Fibroblast of the aortic adventitia (primary cell): ENCODE data around the gene PVALEF. TPM values are rescaled to one million over a fixed set of nuclear protein-coding genes. Genes with fewer than 3 reads are reported as not detected.

Experiments used
- DNase-seq: peaks from one replicate; pipeline ENCODE4 v3.0.0-alpha.2; 2010; ENCODE audit warnings: low read depth
- H3K4me3 ChIP-seq: 2 replicates; pipeline ENCODE4 v1.5.1; 2011; ENCODE audit warnings: low read depth, mild to moderate bottlenecking, control low read depth, low read length, moderate library complexity
- total RNA-seq: library from RNA; depleted of rRNA; stranded (reverse); fragments of >200 nt; gene quantifications from 2 replicates; pipeline ENCODE4 v1.2.3, GENCODE V29; 2012; ENCODE audit warnings: low replicate concordance
- TF ChIP-seq, protein P1 (sequence below): IDR thresholded peaks from 2 replicates; pipeline ENCODE4 v1.5.1; 2011; ENCODE audit warnings: mild to moderate bottlenecking, low read length, control low read depth, inconsistent platforms; ENCODE audit not compliant: insufficient read depth

The PVALEF gene
- total RNA-seq, 1 donor: not detected

DNA sequence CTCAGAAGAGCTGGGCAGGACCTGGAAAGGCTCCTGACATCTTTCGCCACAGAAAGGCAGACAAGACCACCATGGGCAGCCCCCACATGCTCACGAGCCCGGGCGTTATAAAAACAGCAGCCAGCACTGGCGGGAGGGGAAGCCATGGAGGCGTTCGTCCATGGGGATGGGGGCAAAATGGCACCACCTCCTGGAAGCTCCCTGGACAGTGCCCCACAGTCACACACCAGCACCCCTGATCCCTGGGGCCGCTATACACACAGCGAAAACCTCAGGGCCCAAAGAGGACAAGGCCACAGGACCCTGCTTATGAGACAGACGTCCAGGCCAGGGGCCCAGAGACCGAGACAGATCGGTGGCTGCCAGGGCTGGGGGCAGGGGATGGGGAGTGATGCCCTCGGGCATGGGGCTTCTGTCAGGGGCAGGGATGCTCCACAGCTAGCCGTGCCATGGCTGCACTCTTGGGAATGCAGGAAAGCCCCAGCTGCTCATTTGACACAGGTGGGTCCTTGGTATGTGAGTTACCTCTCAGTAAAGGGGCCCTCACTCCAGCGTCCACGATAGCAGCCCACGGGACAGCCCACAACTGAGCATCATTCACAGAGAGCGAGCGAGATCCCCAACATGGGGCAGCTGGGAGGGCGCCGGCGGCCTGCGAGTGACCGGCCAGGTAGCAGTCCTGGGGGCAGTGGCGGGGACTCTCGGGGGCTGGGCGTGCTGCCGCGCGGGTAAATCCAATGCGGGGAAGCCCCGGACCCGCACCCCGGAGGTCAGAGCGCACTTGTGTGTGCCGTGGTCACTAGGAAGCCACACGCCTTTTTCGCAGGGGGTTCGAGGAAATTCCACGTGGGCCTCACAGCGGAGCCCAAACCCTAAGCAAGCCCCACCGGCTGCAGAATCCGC is 6.4 kb upstream of the PVALEF start:
- no peak overlapping the region for H3K4me3 ChIP-seq
- TF ChIP-seq, protein P1, sequence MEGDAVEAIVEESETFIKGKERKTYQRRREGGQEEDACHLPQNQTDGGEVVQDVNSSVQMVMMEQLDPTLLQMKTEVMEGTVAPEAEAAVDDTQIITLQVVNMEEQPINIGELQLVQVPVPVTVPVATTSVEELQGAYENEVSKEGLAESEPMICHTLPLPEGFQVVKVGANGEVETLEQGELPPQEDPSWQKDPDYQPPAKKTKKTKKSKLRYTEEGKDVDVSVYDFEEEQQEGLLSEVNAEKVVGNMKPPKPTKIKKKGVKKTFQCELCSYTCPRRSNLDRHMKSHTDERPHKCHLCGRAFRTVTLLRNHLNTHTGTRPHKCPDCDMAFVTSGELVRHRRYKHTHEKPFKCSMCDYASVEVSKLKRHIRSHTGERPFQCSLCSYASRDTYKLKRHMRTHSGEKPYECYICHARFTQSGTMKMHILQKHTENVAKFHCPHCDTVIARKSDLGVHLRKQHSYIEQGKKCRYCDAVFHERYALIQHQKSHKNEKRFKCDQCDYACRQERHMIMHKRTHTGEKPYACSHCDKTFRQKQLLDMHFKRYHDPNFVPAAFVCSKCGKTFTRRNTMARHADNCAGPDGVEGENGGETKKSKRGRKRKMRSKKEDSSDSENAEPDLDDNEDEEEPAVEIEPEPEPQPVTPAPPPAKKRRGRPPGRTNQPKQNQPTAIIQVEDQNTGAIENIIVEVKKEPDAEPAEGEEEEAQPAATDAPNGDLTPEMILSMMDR: no peak
- no peak for DNase-seq

DNA sequence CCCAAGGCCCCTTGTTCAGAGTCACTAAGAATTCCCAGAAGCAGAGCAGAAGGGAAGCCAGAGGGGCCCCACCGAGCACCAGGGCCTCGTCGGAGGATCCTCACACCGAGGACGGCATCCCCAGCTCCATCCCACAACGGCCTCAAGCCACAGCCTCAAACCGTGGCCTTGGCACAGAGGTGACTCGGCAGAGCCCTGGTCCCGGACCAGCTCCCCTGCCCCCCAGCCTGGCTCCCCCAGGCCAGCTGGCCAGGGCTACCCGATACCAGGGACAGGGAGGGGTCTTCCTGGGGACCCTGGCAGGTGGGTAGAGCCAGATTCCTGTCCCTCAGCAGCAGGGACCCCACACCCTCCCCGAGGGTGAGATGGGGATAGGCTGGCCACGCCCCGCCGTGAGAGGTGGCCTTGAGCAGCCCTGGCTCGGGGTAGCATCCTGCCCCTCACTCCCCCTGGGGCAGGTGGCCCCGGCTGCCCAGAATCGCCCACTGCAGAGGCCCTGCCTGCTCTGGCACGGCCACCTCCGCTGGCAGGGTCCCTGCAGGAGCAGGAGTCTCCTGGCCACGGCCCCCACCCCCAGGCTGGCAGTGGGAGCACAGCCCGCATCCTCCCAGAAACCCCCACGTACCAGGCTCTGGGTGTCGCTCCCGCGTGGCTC is 5.6 kb upstream of the PVALEF start:
- no peak for DNase-seq
- H3K4me3 ChIP-seq: no peak overlapping the region
- TF ChIP-seq, protein P1: no peak

DNA sequence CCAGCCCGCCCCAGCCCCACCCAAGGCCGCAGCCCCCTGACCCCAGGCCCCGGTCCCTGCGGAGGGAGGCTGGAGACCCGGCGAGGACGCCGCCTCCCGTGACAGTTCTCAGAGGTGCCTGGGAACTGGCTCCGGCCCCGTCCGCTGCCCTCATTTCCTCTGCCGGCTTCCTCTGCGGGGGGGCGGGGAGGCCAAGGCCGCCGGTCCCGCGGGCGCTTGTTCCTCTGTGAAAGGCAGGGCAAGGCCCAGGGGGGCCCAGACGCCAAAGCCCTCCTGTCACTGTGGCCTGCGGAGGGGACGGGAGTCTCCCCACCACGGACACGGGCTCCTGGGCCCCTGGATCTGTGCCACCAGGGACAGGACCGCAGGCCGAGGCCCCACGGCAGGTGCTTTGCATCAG is 5.0 kb upstream of the PVALEF start:
- TF ChIP-seq, protein P1: no peak
- H3K4me3 ChIP-seq: no peak overlapping the region
- DNase-seq: no peak

DNA sequence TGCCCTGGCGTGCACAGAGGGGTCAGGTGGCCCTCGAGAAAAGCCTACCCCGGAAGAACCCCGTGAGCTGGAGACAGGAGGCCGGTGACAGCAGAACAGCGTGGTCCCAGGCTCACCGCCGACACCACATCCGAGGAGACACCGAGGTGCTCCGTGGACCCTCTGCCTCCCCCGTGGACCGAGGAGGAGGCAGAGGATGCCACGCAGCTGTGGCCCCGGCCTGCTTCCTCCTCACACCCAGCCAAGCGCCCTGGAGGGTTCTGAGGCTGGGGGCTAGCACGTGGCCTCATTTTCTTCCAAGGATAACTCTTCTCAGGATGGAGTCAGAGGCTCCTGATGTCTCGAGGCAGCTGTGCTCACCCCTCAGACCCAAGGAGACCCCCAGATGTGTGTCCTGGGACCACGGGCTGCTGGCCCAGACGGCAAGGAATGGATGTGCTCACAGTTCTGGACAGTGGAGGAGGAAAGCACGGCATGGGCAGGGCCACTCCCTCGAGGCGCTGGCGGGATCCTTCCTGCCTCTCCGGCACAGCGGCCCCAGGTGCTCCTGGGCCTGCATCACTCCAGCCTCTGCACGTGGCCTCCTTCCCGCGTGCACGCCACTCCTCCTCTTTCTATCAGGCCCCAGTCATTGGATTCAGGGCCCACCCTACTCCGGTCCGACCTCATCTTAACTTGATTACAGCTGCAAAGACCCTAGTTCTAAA is 4.4 kb upstream of the PVALEF start:
- TF ChIP-seq, protein P1: no peak
- H3K4me3 ChIP-seq: no peak overlapping the region
- DNase-seq: no peak

DNA sequence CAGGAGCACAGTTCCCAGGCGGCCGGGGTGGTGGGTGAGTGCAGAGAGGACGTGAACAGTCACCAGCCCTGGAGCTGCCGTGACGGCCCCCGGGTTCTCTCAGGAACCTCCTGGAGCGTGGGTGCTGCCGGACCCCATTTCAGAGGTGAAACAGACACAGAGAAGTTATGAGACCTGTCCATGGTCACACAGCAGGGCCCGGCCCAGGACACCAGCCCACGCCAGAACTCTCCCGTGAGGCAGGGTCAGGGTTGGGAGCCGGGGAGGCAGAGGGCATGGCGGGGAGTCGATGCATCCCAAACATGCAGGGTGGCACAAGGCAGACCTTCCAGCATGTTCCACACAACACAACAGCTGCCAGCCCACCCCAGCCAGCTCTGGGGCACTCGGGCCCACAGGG is 3.8 kb upstream of the PVALEF start:
- H3K4me3 ChIP-seq: no peak overlapping the region
- TF ChIP-seq, protein P1: no peak
- DNase-seq: no peak

DNA sequence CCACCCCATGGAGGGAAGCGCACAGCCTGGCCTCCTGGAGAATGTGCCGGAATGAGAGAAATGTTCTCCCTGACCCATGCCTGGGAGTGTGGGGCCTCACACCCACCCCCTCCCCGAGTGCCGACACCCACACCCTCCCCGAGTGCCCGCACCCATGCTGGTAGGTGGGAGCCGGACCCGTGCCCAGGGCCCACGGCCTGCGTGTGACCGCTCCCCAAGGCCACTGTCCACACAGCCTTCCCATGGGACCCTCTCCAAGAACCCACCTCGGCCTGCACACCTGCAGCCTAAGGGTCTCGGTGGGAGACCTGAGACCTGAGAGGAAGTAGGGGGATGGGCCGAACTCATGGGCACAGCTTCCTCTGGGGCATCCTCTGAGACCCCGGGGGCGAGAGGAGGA is 3.3 kb upstream of the PVALEF start:
- TF ChIP-seq, protein P1: no peak
- DNase-seq: no peak
- H3K4me3 ChIP-seq: no peak overlapping the region
